HG03135 (cell line): Measurements from ENCODE around the gene E2F4.

Experiments used
- ATAC-seq: cut with Tn5 transposase; IDR thresholded peaks from one replicate; pipeline ENCODE4 v1.9.1; 2021; ENCODE audit warnings: mild to moderate bottlenecking, moderate library complexity; ENCODE audit not compliant: unreplicated experiment

Gene E2F4

GRCh38 chr16:67157892-67158635 lies 33.9 kb upstream of the E2F4 start:
- no peak for ATAC-seq

GRCh38 chr16:67158637-67159600 lies 33.0 kb upstream of the E2F4 start:
- ATAC-seq: peak; percentile 31

GRCh38 chr16:67161595-67162058 lies 30.3 kb upstream of the E2F4 start:
- no peak for ATAC-seq

DNA sequence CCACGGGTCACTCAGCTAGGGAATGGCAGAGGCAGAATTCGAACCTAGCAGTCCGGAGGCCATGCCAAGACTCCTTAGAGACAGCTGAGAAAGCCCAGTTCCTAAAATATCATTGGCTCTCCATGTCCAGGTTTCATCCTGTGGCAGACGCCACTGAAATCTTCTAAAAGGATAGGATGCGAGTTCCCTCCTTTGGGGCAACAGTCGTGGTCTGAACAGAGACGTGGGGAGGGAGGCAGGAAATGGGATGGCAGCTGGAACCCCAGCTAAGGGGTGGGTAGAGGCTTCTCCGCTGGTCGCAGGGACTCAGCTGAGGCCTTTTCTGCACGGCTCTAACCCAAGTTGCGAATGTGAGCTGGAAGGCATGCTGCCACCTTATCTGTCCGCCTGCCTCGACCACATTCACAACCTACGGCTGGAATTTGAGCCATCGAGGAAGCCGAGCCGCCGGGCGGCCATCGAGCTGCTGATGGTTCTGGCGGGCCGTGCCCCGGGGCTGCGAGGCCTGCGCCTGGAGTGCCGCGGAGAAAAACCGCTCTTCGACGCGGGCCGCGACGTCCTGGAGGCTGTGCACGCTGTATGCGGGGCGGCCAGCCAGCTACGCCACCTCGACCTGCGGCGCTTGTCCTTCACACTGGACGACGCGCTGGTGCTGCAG lies 29.3 kb upstream of the E2F4 start:
- no peak for ATAC-seq

- ATAC-seq: no peak
Observed at GRCh38 chr16:67163164-67163998, 28.6 kb upstream of the E2F4 start.

DNA sequence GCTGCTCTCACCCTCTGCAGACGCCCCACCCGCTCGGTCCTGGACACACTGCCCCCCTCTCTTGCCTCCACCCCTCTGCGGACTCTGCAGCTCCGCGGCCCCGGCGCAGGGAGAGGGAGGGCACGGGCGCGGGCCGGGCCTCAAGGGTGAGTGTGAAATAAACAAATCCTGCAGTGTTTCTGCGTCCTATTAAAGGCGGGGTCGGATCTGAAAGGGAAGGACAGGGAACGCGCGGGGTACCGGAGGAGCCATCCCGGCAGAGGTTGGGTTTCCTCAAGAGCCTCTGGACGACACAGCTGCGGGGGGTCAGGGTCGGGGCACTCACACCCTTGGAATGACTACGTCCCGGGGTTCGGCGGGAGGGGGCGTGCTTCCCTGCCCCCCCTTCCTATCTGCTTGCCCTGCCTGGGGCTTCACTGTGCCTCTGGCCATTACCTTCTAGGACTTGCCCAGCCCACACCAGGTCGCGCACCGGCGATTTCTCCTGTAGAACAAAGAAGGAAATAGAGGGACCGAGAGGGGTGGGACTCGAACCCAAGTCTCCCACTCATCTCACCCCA lies 27.9 kb upstream of the E2F4 start:
- ATAC-seq: no peak

DNA sequence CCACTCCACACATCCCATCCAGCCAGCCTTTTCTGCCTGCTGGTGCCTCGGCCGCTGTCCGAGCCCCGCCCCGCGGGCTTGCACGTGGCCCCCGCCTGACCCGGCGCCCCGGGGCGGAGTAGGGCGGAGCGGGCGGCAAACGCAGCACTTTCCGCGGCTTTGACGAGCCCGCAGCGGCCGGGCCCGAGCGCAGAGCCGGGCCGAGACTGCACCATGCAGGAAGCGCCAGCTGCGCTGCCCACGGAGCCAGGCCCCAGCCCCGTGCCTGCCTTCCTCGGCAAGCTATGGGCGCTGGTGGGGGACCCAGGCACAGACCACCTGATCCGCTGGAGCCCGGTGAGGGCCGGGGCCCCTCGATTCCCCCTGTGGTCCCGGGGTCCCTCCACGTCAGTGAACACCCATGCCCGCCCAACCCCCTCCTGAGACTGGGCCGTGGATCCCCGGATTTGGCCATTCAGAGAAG lies 27.3 kb upstream of the E2F4 start, which contains the start of gene HSF4:
HSF4 (plus strand) TSS at position 147 of the 463 bp plus-strand sequence; CDS start at position 214, 67 bp downstream.
- ATAC-seq: no peak

DNA sequence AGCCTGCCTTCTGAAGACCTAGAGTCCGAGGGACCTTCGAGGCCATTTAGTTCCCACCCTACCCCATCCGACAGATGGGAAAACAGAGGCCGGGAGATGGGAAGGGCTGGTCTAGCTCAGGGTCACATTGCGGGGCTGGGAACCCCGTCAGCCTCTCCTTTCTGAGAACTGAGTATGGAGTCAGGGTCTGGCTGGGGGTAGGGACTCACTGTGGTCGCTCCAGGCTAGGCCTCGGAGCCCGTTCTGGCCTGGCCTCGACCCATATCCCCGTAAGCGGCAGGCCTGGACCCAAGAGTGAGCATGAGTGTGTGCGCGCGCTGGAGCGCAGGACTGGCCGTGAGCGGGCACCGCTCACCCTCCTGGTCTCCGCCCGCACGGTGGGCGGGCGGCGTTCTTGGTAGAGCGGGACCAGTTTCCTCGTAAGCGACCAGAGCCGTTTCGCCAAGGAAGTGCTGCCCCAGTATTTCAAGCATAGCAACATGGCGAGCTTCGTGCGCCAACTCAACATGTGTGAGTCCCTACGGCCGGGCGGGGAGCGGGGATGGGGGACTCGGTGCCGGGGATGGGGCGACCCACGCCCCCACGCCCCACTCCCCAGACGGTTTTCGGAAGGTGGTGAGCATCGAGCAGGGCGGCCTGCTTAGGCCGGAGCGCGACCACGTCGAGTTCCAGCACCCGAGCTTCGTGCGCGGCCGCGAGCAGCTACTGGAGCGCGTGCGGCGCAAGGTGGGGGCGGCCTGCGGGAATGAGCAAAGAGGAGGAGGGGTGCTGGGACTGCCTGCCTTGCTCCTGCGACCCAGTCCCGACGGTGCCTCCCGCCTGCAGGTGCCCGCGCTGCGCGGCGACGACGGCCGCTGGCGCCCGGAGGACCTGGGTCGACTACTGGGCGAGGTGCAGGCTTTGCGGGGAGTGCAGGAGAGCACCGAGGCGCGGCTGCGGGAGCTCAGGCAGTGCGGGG lies 26.6 kb upstream of the E2F4 start:
- ATAC-seq: no peak

- no peak for ATAC-seq
Observed at GRCh38 chr16:67166110-67166547, 25.8 kb upstream of the E2F4 start.

DNA sequence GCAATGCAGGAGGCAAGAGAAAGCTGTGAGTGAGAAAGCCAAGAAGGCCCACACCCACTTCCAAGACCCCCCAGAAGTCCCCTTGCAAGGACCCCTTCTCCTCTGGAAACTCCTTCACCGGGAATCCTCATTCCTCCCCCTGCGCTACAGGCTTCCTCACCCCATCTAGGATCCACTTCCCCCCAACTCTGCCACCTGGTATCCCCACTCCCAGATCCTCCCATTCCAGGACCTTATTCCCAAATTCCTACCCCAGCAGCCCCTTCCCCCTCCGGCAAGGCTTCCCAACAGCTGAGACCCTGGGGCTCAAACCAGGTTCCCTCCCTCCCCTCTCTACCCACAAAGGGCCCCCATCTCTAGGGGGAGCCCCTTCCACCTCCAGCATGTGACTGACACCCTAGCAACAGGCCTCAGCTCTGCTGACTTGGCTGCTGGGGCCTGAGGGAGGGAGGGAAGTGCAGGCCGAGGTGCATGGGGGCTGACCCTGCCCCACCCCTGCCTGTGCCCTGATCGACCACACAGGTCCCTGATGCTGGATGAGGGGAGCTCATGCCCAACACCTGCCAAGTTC lies 25.3 kb upstream of the E2F4 start:
- no peak for ATAC-seq

DNA sequence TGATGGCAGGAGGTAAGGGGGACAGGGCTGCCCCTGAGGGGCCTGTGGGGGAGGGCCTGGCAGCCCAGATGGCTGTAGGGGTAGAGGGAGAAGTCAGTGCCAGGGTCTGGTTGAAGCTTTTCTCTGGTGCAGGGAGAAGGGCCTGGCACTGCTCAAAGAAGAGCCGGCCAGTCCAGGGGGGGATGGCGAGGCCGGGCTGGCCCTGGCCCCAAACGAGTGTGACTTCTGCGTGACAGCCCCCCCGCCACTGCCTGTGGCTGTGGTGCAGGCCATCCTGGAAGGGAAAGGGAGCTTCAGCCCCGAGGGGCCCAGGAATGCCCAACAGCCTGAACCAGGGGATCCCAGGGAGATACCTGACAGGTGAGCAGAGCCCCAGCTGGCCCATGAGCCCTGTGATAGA lies 24.4 kb upstream of the E2F4 start:
- no peak for ATAC-seq

- no peak for ATAC-seq
Observed at GRCh38 chr16:67169011-67169451, 22.9 kb upstream of the E2F4 start.

GRCh38 chr16:67169642-67170167 lies 22.2 kb upstream of the E2F4 start:
- ATAC-seq: no peak

GRCh38 chr16:67170168-67170948 lies 21.6 kb upstream of the E2F4 start, which contains the start of gene NOL3:
TSS of gene NOL3 (plus strand) at chr16:67170538.
- ATAC-seq: peak; percentile 39

GRCh38 chr16:67170949-67171649 lies 20.9 kb upstream of the E2F4 start:
- peak; percentile 20 for ATAC-seq

DNA sequence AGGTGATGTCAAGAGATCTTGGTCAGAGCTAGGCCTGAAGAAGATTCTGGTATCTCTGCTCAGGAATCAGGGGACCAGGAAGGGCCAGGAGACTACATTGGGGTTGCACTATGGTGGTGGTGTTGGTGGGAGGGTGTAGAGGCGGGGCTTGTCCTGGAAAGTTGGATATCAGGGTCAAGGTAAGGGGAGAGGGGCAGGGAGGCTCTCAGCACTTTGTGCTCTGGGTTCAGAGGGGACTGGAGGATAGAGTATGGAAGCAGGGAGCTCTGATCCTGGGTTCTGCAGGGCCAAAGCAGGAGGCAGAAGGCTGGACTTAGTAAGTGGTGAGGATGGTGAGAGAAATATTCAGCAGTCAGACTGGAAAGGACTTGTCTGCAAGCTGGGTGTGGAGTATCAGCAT lies 18.6 kb upstream of the E2F4 start:
- ATAC-seq: no peak
